HepG2 (cell line): ENCODE data around the gene IPO13. TPM values are rescaled to one million over a fixed set of nuclear protein-coding genes. Genes with fewer than 3 reads are reported as not detected.

Experiments
- ATF7 ChIP-seq, 2 experiments: fragments of 450-650 bp in 1 of 2; sonication (generic) in 1 of 2; formaldehyde crosslinking in 1 of 2; IDR thresholded peaks; 2 replicates each; pipeline versions ENCODE4 v1.4.0 to v1.6.1; 2016 to 2020; ENCODE audit warnings: antibody characterized with exemption in 1 of 2, mild to moderate bottlenecking in 1 of 2, missing genetic modification reagents in 1 of 2
- ATRX ChIP-seq: sonication (generic); formaldehyde crosslinking; IDR thresholded peaks from 2 replicates; pipeline ENCODE4 v1.4.0; 2020; ENCODE audit warnings: missing genetic modification reagents, borderline replicate concordance
- FOXA1 ChIP-seq, 2 experiments: fragments of 450-650 bp in 1 of 2; sonication (generic) in 1 of 2; formaldehyde crosslinking in 1 of 2; IDR thresholded peaks; 2 replicates each; pipeline versions ENCODE4 v1.4.0 to v1.6.1; 2016 to 2020; ENCODE audit warnings: missing genetic modification reagents in 1 of 2
- GATA4 ChIP-seq: sonication (generic); IDR thresholded peaks from 2 replicates; pipeline ENCODE4 v1.6.1; 2016; ENCODE audit warnings: antibody characterized with exemption, low read depth, borderline replicate concordance
- PAF1 ChIP-seq: IDR thresholded peaks from 2 replicates; pipeline ENCODE4 v1.6.1; 2016; ENCODE audit warnings: missing genetic modification reagents, missing compliant biosample characterization
- SIX1 ChIP-seq: sonication (generic); formaldehyde crosslinking; IDR thresholded peaks from 2 replicates; pipeline ENCODE4 v1.4.0; 2020; ENCODE audit warnings: missing genetic modification reagents, borderline replicate concordance
- SYNCRIP ChIP-seq: fragments of 200-400 bp; formaldehyde crosslinking; IDR thresholded peaks from 2 replicates; pipeline ENCODE4 v1.6.1; 2018; ENCODE audit warnings: mild to moderate bottlenecking, low read depth, low read length; ENCODE audit not compliant: insufficient read depth
- TRAFD1 ChIP-seq: sonication (generic); formaldehyde crosslinking; IDR thresholded peaks from 2 replicates; pipeline ENCODE4 v1.5.1; 2020; ENCODE audit warnings: missing genetic modification reagents, mild to moderate bottlenecking, borderline replicate concordance
- ZBTB40 ChIP-seq, 2 experiments: fragments of 450-650 bp in 1 of 2; sonication (generic) in 1 of 2; formaldehyde crosslinking in 1 of 2; IDR thresholded peaks; 2 replicates each; pipeline versions ENCODE4 v1.6.1 to v1.8.0; 2016 to 2022; ENCODE audit warnings: antibody characterized with exemption in 1 of 2, mild to moderate bottlenecking in 1 of 2, missing genetic modification reagents in 1 of 2
- ZBTB46 ChIP-seq: sonication (generic); formaldehyde crosslinking; IDR thresholded peaks from 2 replicates; pipeline ENCODE4 v1.4.0; 2020; ENCODE audit warnings: mild to moderate bottlenecking, missing genetic modification reagents, borderline replicate concordance
- ZBTB8A ChIP-seq: sonication (generic); formaldehyde crosslinking; IDR thresholded peaks from 2 replicates; pipeline ENCODE4 v1.4.0; 2020; ENCODE audit warnings: mild to moderate bottlenecking, low read depth, missing genetic modification reagents, borderline replicate concordance
- ZNF205 ChIP-seq: IDR thresholded peaks from 2 replicates; pipeline ENCODE4 v1.6.1; 2018; ENCODE audit warnings: missing biosample characterization, missing genetic modification reagents
- ZNF333 ChIP-seq: sonication (generic); formaldehyde crosslinking; IDR thresholded peaks from 2 replicates; pipeline ENCODE4 v1.4.0; 2020; ENCODE audit warnings: mild to moderate bottlenecking, missing genetic modification reagents, borderline replicate concordance
- ZNF354B ChIP-seq: sonication (generic); formaldehyde crosslinking; IDR thresholded peaks from 2 replicates; pipeline ENCODE4 v1.8.0; 2022; ENCODE audit warnings: mild to moderate bottlenecking, missing genetic modification reagents
- polyA plus RNA-seq, 8 experiments: library from polyadenylated mRNA; depleted of rRNA in 3 of 8; stranded (reverse) in 7 of 8; unstranded in 1 of 8; fragments of >200 nt; fragmentation: Illumina TruSeq in 4 of 8; extraction: Trizol in 4 of 8; gene quantifications; 2 replicates each; pipeline versions ENCODE4 v1.2.1 to v1.2.3, GENCODE V29; 2011 to 2016; ENCODE audit warnings: low read depth in 4 of 8, missing spikeins in 1 of 8, mixed read lengths in 1 of 8; ENCODE audit not compliant: insufficient read depth in 1 of 8
- total RNA-seq, 5 experiments: library from RNA; depleted of rRNA; stranded (reverse); fragments of >200 nt; fragmentation: Illumina TruSeq; extraction: Trizol; gene quantifications; 2 replicates each; pipeline ENCODE4 v1.2.3, GENCODE V29; 2016; ENCODE audit warnings: low read depth in 1 of 5

The IPO13 gene
- total and polyA plus RNA-seq, 2 of the 13 experiments (the other 11 are each of a cell fraction or from before 2014, with no cell fraction given) = 12.9 to 15.6 TPM

- 0 out of 2 replicates have a peak, but pooled peaks have one; percentile 41 for TF ChIP-seq ZBTB8A (CRISPR knock-in tag)
- TF ChIP-seq ZNF205 = peak; percentile 90
- TF ChIP-seq TRAFD1 (CRISPR knock-in tag) = no peak
- TF ChIP-seq FOXA1 (IDR thresholded peaks at IDR 0.05) = no peak
- TF ChIP-seq FOXA1 (CRISPR knock-in tag; IDR thresholded peaks at IDR 0.05) = no peak
- no peak for TF ChIP-seq SYNCRIP
- TF ChIP-seq SIX1 = no peak
- no peak for TF ChIP-seq ATRX
- TF ChIP-seq GATA4 = no peak
- no peak for TF ChIP-seq ZNF354B (CRISPR knock-in tag)
- TF ChIP-seq ZBTB46 (CRISPR knock-in tag) = 0 out of 2 replicates have a peak, but pooled peaks have one; percentile 44
- TF ChIP-seq ZBTB40 (IDR thresholded peaks at IDR 0.05) = no peak
- no peak for TF ChIP-seq ZBTB40 (CRISPR knock-in tag; IDR thresholded peaks at IDR 0.05)
- 0 out of 2 replicates have a peak, but pooled peaks have one; percentile 82 for TF ChIP-seq ZNF333 (CRISPR knock-in tag)
- no peak for TF ChIP-seq ATF7 (IDR thresholded peaks at IDR 0.05)
- no peak for TF ChIP-seq ATF7 (CRISPR knock-in tag; IDR thresholded peaks at IDR 0.05)
- no peak for TF ChIP-seq PAF1
These were observed 44.9 kb downstream of the IPO13 start, which contains the start of gene CCDC24 (continued) for GRCh38 chr1:43991476-43992231.
